Measurements from ENCODE around the gene CPNE7. TPM values are rescaled to one million over a fixed set of nuclear protein-coding genes. Genes with fewer than 3 reads are reported as not detected.

CPNE7 gene
- total RNA-seq, 2 donors from 2014 or later = 1.5 to 2.1 TPM

- Histone ChIP-seq H3K9ac (ENCODE audit: extremely low read depth, low read length, poor library complexity, severe bottlenecking) (no peak overlapping the region), H3K4me1 (ENCODE audit: control insufficient read depth, insufficient read depth, low read length) (peaks cover 14% of the 10 kb centered on the region), H3K9me3 (ENCODE audit: control insufficient read depth, low read length) (no peaks in the 10 kb centered on the region), H3K4me3 (ENCODE audit: low read length) (no peak overlapping the region), H3K27ac (ENCODE audit: low read depth, low read length) (no peak overlapping the region), H3K27me3 (ENCODE audit: control insufficient read depth, insufficient read depth, low read length, poor library complexity, severe bottlenecking) (no peaks in the 10 kb centered on the region), H3K36me3 (ENCODE audit: control insufficient read depth, insufficient read depth, low read length) (no peaks in the 10 kb centered on the region)
- Mint-ChIP-seq H3K4me3 (no peak overlapping the region), H3K4me1 (peaks cover 18% of the 10 kb centered on the region), H3K9me3 (no peaks in the 10 kb centered on the region), H3K27me3 (ENCODE audit: insufficient read depth) (no peaks in the 10 kb centered on the region), H3K27ac (no peak overlapping the region), H3K36me3 (ENCODE audit: low read depth) (no peaks in the 10 kb centered on the region)
- no peak for TF ChIP-seq CTCF (conservative IDR thresholded peaks at IDR 0.05)
- no peak for DNase-seq
- whole genome bisulfite sequencing, 2 experiments (ENCODE audit: insufficient coverage in 1 of 2, insufficient read length in 1 of 2) = 91 to 100% methylated on average over 1 of the region's 1 CpG
Observed at GRCh38 chr16:89610108-89610453, 34.5 kb downstream of the CPNE7 start.

- Histone ChIP-seq H3K4me3 (ENCODE audit: low read length) (no peak overlapping the region), H3K27me3 (ENCODE audit: control insufficient read depth, insufficient read depth, low read length, poor library complexity, severe bottlenecking) (no peaks in the 10 kb centered on the region), H3K4me1 (ENCODE audit: control insufficient read depth, insufficient read depth, low read length) (peaks cover 14% of the 10 kb centered on the region), H3K27ac (ENCODE audit: low read depth, low read length) (no peak overlapping the region), H3K9ac (ENCODE audit: extremely low read depth, low read length, poor library complexity, severe bottlenecking) (no peak overlapping the region), H3K9me3 (ENCODE audit: control insufficient read depth, low read length) (no peaks in the 10 kb centered on the region), H3K36me3 (ENCODE audit: control insufficient read depth, insufficient read depth, low read length) (no peaks in the 10 kb centered on the region)
- H3K4me1 Mint-ChIP-seq = peaks cover 18% of the 10 kb centered on the region
- H3K4me3 Mint-ChIP-seq = no peak overlapping the region
- H3K9me3 Mint-ChIP-seq = peaks cover 2% of the 10 kb centered on the region
- 94 to 96% methylated on average over 19 to 20 of the region's 20 CpGs for WGBS, 2 experiments (ENCODE audit: insufficient coverage in 1 of 2, insufficient read length in 1 of 2)
- H3K36me3 Mint-ChIP-seq (ENCODE audit: low read depth) = no peaks in the 10 kb centered on the region
- no peak for TF ChIP-seq CTCF (conservative IDR thresholded peaks at IDR 0.05)
- no peaks in the 10 kb centered on the region for H3K27me3 Mint-ChIP-seq (ENCODE audit: insufficient read depth)
- DNase-seq = no peak
- no peak overlapping the region for H3K27ac Mint-ChIP-seq
Observed at GRCh38 chr16:89612415-89613166, 37.0 kb downstream of the CPNE7 start.

GRCh38 chr16:89613231-89613953 lies 37.8 kb downstream of the CPNE7 start, which contains the start of gene DPEP1:
TSS of gene DPEP1 (plus strand) at chr16:89613642. CDS start at chr16:89630411, 16,769 bp downstream.
- H3K4me3 Mint-ChIP-seq = no peak within 1 kb of the TSS
- H3K36me3 Mint-ChIP-seq (ENCODE audit: low read depth) = no peaks in the 10 kb centered on the region
- H3K4me1 Mint-ChIP-seq = peaks cover 11% of the 10 kb centered on the region
- TF ChIP-seq CTCF (conservative IDR thresholded peaks at IDR 0.05) = no peak
- no peak within 1 kb of the TSS for H3K9ac ChIP-seq (ENCODE audit: extremely low read depth, low read length, poor library complexity, severe bottlenecking)
- H3K27me3 ChIP-seq (ENCODE audit: control insufficient read depth, insufficient read depth, low read length, poor library complexity, severe bottlenecking) = no peaks in the 10 kb centered on the region
- peaks cover 2% of the 10 kb centered on the region for H3K9me3 Mint-ChIP-seq
- H3K27me3 Mint-ChIP-seq (ENCODE audit: insufficient read depth) = no peaks in the 10 kb centered on the region
- H3K36me3 ChIP-seq (ENCODE audit: control insufficient read depth, insufficient read depth, low read length) = no peaks in the 10 kb centered on the region
- no peak within 1 kb of the TSS for H3K4me3 ChIP-seq (ENCODE audit: low read length)
- H3K27ac ChIP-seq (ENCODE audit: low read depth, low read length) = no peak within 1 kb of the TSS
- DNase-seq = peak; percentile 70
- H3K4me1 ChIP-seq (ENCODE audit: control insufficient read depth, insufficient read depth, low read length) = peaks cover 7% of the 10 kb centered on the region
- WGBS, 2 experiments (ENCODE audit: insufficient coverage in 1 of 2, insufficient read length in 1 of 2) = 88 to 90% methylated on average over 8 to 19 of the region's 19 CpGs
- H3K9me3 ChIP-seq (ENCODE audit: control insufficient read depth, low read length) = no peaks in the 10 kb centered on the region
- H3K27ac Mint-ChIP-seq = peak within 1 kb of the TSS; percentile 26
